Right lobe of liver (tissue), 5 donors: ENCODE data around the gene ZMIZ2. TPM values are rescaled to one million over a fixed set of nuclear protein-coding genes. Genes with fewer than 3 reads are reported as not detected.

Experiments used
- total RNA-seq, 6 experiments: library from RNA; depleted of rRNA in 2 of 6; stranded (reverse); fragments of >200 nt in 2 of 6; fragmentation: NEBNext Ultra II Directional in 3 of 6; extraction: Animal tissue kit (Norgen Biotek cat#: 25700) in 3 of 6; gene quantifications; one replicate each; pipeline versions ENCODE4 v1.1.0 to v1.2.4, GENCODE V29; 2016 to 2023
- donor health status: DM: no; HTN: no; CAD: no.
- donor health status: DM: no; HTN: no; CAD: no.
- donor health status: DM: no; HTN: yes; CAD: no.
- donor health status: DM: no; HTN: yes; CAD: no.

The ZMIZ2 gene
- total RNA-seq, 6 experiments from 2014 or later: 8.6 to 36.3 (median 28.6) TPM

Other genes starting within 250 kb of the ZMIZ2 start
- gene NPC1L1, start 207.5 kb upstream of the ZMIZ2 start, total RNA-seq: 10 to 100 TPM; 17.0 to 49.8 (median 21.1) TPM
- 10 to 100 TPM; 31.8 to 42.2 (median 36.5) TPM for gene DDX56, start 174.9 kb upstream of the ZMIZ2 start, total RNA-seq
- gene TMED4, start 166.6 kb upstream of the ZMIZ2 start, total RNA-seq: 10 to 100 TPM; 32.5 to 91.1 (median 41.7) TPM
- 10 to 100 TPM; 46.6 to 63.2 (median 55.8) TPM for gene OGDH, start 142.2 kb upstream of the ZMIZ2 start, total RNA-seq
- gene PPIA, start 47.8 kb downstream of the ZMIZ2 start, total RNA-seq: 1,000 to 10,000 TPM in 2 of 6 experiments, 100 to 1,000 TPM in 4; 530 to 1,528 (median 637) TPM
- 10 to 100 TPM; 49.3 to 69.1 (median 60.9) TPM for gene H2AZ2, start 99.2 kb downstream of the ZMIZ2 start, total RNA-seq
- 1 to 10 TPM; 4.9 to 6.9 (median 6.7) TPM for gene PURB, start 136.7 kb downstream of the ZMIZ2 start, total RNA-seq
- gene MYO1G, start 230.2 kb downstream of the ZMIZ2 start, total RNA-seq: 1 to 10 TPM in 5 of 6 experiments, under 1 TPM in 1; 0.92 to 4.5 (median 2.0) TPM